GM12878 (cell line): ENCODE data around the gene IGF2BP1. TPM values are rescaled to one million over a fixed set of nuclear protein-coding genes. Genes with fewer than 3 reads are reported as not detected.

Experiments
- ATAC-seq: fragments of 200-7000 bp; cut with Tn5 transposase; 3 replicates; pipeline ENCODE4 v1.9.1; 2020; ENCODE audit warnings: mild to moderate bottlenecking, moderate library complexity
- BruUV-seq: library from RNA; stranded (reverse); fragments of 400-500 nt; replicated peaks from 2 replicates; lab custom pipeline; 2021; lab: Mats Ljungman, UMichigan
- CTCF ChIA-PET: fragments of 300-600 bp; sonication (Branson Sonifier 250); formaldehyde crosslinking; extraction: SDS; loops from one replicate; lab custom pipeline; 2021; ENCODE audit warnings: inconsistent platforms; lab: Yijun Ruan, JAX
- POLR2A ChIA-PET: fragments of 350-600 bp; formaldehyde crosslinking; extraction: SDS; loops from one replicate; lab custom pipeline; 2021; ENCODE audit warnings: inconsistent platforms; lab: Charles Lee
- RAD21 ChIA-PET: fragments of 300-600 bp; sonication (Branson Sonifier 250); formaldehyde crosslinking; loops from one replicate; lab custom pipeline; 2023; ENCODE audit warnings: antibody characterized with exemption; ENCODE audit not compliant: unreplicated experiment; lab: Charles Lee
- SMC1A ChIA-PET: fragments of 300-600 bp; sonication (Branson Sonifier 250); formaldehyde crosslinking; loops from one replicate; lab custom pipeline; 2023; ENCODE audit not compliant: unreplicated experiment, uncharacterized antibody; lab: Charles Lee
- DNase-seq: peaks from one replicate; pipeline ENCODE4 v3.0.0-alpha.2; 2011; ENCODE audit warnings: low read depth, low spot score
- FAIRE-seq: peaks from 3 replicates; lab custom pipeline; 2011; peaks lifted over from hg19 to GRCh38; lab: Jason Lieb, UNC
- H2AFZ ChIP-seq: 2 replicates; pipeline ENCODE4 v1.6.0; 2011; ENCODE audit warnings: low read depth, low read length, control low read depth; ENCODE audit not compliant: control insufficient read depth
- H3K27ac ChIP-seq: 2 replicates; pipeline ENCODE4 v1.5.1; 2011; ENCODE audit warnings: control low read depth; ENCODE audit not compliant: control insufficient read depth, insufficient read depth
- H3K27me3 ChIP-seq, 2 experiments: replicated peaks in 1 of 2; 2 replicates each; pipeline versions ENCODE4 v1.6.0 to v1.6.1; 2011; ENCODE audit warnings: low read length in 1 of 2; ENCODE audit not compliant: control insufficient read depth in 2 of 2, insufficient read depth in 2 of 2
- H3K36me3 ChIP-seq, 2 experiments: 2 replicates each; pipeline ENCODE4 v1.5.1; 2011; ENCODE audit warnings: low read length in 1 of 2; ENCODE audit not compliant: control insufficient read depth in 2 of 2, insufficient read depth in 2 of 2
- H3K4me1 ChIP-seq: 2 replicates; pipeline ENCODE4 v1.6.1; 2011; ENCODE audit warnings: mild to moderate bottlenecking, low read length, moderate library complexity, mixed read lengths; ENCODE audit not compliant: control insufficient read depth, insufficient read depth
- H3K4me2 ChIP-seq: 2 replicates; pipeline ENCODE4 v1.6.0; 2011; ENCODE audit warnings: control low read depth; ENCODE audit not compliant: control insufficient read depth, insufficient read depth
- H3K4me3 ChIP-seq: fragments of 200-600 bp; sonication (generic); 2 replicates; pipeline ENCODE4 v1.5.1; 2016
- H3K79me2 ChIP-seq: 2 replicates; pipeline ENCODE4 v1.6.0; 2011; ENCODE audit warnings: low read length; ENCODE audit not compliant: control insufficient read depth, insufficient read depth
- H3K9ac ChIP-seq: 2 replicates; pipeline ENCODE4 v1.8.0; 2011; ENCODE audit warnings: low read length, control low read depth, mixed read lengths; ENCODE audit not compliant: control insufficient read depth, insufficient read depth
- H3K9me3 ChIP-seq: replicated peaks from 3 replicates; pipeline ENCODE4 v1.5.1; 2011; ENCODE audit warnings: mild to moderate bottlenecking, low read length; ENCODE audit not compliant: control insufficient read depth, insufficient read depth
- H4K20me1 ChIP-seq: 2 replicates; pipeline ENCODE4 v1.6.0; 2011; ENCODE audit not compliant: control insufficient read depth, insufficient read depth
- BMI1 ChIP-seq: fragments of 450-650 bp; IDR thresholded peaks from 2 replicates; pipeline ENCODE4 v1.6.1; 2016; ENCODE audit warnings: mild to moderate bottlenecking, moderate library complexity, borderline replicate concordance
- MEF2A ChIP-seq: IDR thresholded peaks from 2 replicates; pipeline ENCODE4 v1.6.1; 2011; ENCODE audit warnings: low read depth, mild to moderate bottlenecking, low read length, moderate library complexity; ENCODE audit not compliant: insufficient read depth
- POLR2A ChIP-seq: IDR thresholded peaks from 2 replicates; pipeline ENCODE4 v1.6.1; 2011; ENCODE audit warnings: low read depth, mild to moderate bottlenecking, low read length
- RFX5 ChIP-seq: IDR thresholded peaks from 2 replicates; pipeline ENCODE4 v1.6.1; 2011; ENCODE audit warnings: low read depth, low read length, improper control_type of control experiment
- WGBS: methylation state at CpG from one replicate; pipeline ENCODE4 v1.1.6; 2016; ENCODE audit warnings: low lambda C conversion rate; ENCODE audit not compliant: insufficient replicate concordance, insufficient coverage; ENCODE audit errors: missing lambda C conversion rate; 5-methylcytosine and 5-hydroxymethylcytosine counted together
- in situ Hi-C: fragments of 300-500 bp; cut with MboI; formaldehyde crosslinking; loops from 9 replicates; pipeline ENCODE4 v1.14.3; 2018; ENCODE audit warnings: mixed read lengths
- intact Hi-C: fragments of 100-400 bp; cut with micrococcal nuclease; formaldehyde crosslinking; loops from one replicate; pipeline ENCODE4 v1.14.2; 2022; ENCODE audit not compliant: unreplicated experiment
- polyA plus RNA-seq, 11 experiments: library from polyadenylated mRNA; depleted of rRNA in 4 of 11; unstranded in 6 of 11; stranded (reverse) in 5 of 11; fragments of >200 nt; fragmentation: Nextera tagmentation in 4 of 11; fragmentation: Illumina TruSeq in 1 of 11; extraction: Ambion mirVana in 4 of 11; extraction: Trizol in 1 of 11; gene quantifications; 1 replicate in 1 of 11; 2 replicates in 10 of 11; pipeline versions ENCODE4 v1.2.1 to v1.2.3, GENCODE V29; 2011 to 2016; ENCODE audit warnings: inconsistent platforms in 2 of 11, missing spikeins in 2 of 11, low read depth in 1 of 11
- total RNA-seq, 4 experiments: library from RNA; depleted of rRNA in 3 of 4; stranded (reverse); fragments of >200 nt in 3 of 4; fragmentation: Illumina TruSeq in 1 of 4; extraction: Trizol in 1 of 4; gene quantifications; 2 replicates each; pipeline versions ENCODE4 v1.2.1 to v1.2.3, GENCODE V29; 2013 to 2021
- TF ChIP-seq, protein P1 (sequence below): fragments of 450-650 bp; IDR thresholded peaks from 2 replicates; pipeline ENCODE4 v1.6.1; 2018; ENCODE audit warnings: mild to moderate bottlenecking, low read depth, moderate library complexity; ENCODE audit not compliant: partially characterized antibody

IGF2BP1 gene
- total and polyA plus RNA-seq, 10 of the 15 experiments (the other 5 are each of a cell fraction or from before 2014, with no cell fraction given) = 0.04 to 2.4 (median 0.13) TPM; not detected in 1

GRCh38 chr17:48998587-48999440, 1.6 kb downstream of the IGF2BP1 start:
- no peaks in the 10 kb centered on the region for H3K79me2 ChIP-seq
- ChIA-PET POLR2A (interaction anchor here (0.5 to 0.9 kb wide), 9 partner anchors 21 to 545 kb away, joined by 3 to 4 read pairs (median 3); partner anchors contain the start of genes ATP5MC1 and SNF8), CTCF (interaction anchor here (0.6 to 2.1 kb wide), 2 partner anchors 34 to 904 kb away, joined by 3 to 8 read pairs; no protein-coding TSS in a partner anchor)

GRCh38 chr17:49000943-49001342, 3.8 kb downstream of the IGF2BP1 start:
- H2AFZ ChIP-seq = no peak overlapping the region
- CTCF ChIA-PET = interaction anchor here (1.0 kb wide), 1 partner anchor 117 kb away, joined by 3 read pairs; no protein-coding TSS in a partner anchor
- no peak overlapping the region for H3K4me2 ChIP-seq
- DNase-seq (no peak), ATAC-seq (no peak), FAIRE-seq (no peak)
- H4K20me1 ChIP-seq = no peaks in the 10 kb centered on the region; the same call in 1 of the 2 replicates
- H3K9me3 ChIP-seq = no peaks in the 10 kb centered on the region
- peaks cover 19 to 29% of the 10 kb centered on the region in 2 experiments for H3K27me3 ChIP-seq
- in situ Hi-C loops = no loop called here
- no peaks in the 10 kb centered on the region for H3K36me3 ChIP-seq
- TF ChIP-seq RFX5 (no peak), POLR2A (no peak)
- TF ChIP-seq, protein P1, sequence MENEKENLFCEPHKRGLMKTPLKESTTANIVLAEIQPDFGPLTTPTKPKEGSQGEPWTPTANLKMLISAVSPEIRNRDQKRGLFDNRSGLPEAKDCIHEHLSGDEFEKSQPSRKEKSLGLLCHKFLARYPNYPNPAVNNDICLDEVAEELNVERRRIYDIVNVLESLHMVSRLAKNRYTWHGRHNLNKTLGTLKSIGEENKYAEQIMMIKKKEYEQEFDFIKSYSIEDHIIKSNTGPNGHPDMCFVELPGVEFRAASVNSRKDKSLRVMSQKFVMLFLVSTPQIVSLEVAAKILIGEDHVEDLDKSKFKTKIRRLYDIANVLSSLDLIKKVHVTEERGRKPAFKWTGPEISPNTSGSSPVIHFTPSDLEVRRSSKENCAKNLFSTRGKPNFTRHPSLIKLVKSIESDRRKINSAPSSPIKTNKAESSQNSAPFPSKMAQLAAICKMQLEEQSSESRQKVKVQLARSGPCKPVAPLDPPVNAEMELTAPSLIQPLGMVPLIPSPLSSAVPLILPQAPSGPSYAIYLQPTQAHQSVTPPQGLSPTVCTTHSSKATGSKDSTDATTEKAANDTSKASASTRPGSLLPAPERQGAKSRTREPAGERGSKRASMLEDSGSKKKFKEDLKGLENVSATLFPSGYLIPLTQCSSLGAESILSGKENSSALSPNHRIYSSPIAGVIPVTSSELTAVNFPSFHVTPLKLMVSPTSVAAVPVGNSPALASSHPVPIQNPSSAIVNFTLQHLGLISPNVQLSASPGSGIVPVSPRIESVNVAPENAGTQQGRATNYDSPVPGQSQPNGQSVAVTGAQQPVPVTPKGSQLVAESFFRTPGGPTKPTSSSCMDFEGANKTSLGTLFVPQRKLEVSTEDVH = no peak
- RAD21 ChIA-PET = interaction anchor here (0.6 kb wide), 1 partner anchor 77 kb away, joined by 3 read pairs; no protein-coding TSS in a partner anchor
- peaks cover 4% of the 10 kb centered on the region; the same call in 1 of the 2 replicates for H3K4me1 ChIP-seq
- SMC1A ChIA-PET = interaction anchor here (1.1 kb wide), 1 partner anchor 25 kb away, joined by 3 read pairs; no protein-coding TSS in a partner anchor
- BruUV-seq = no TSS peak
- POLR2A ChIA-PET = interaction anchor here (1.0 kb wide), 1 partner anchor 108 kb away, joined by 3 read pairs; the partner anchor contains the start of gene ATP5MC1
- H3K27ac ChIP-seq = no peak overlapping the region
- 25% methylated on average over 1 of the region's 1 CpG for WGBS
- intact Hi-C loops = no loop called here
- no peak overlapping the region for H3K9ac ChIP-seq
- no peak overlapping the region for H3K4me3 ChIP-seq
- H3K79me2 ChIP-seq = no peaks in the 10 kb centered on the region

More at GRCh38 chr17:48998587-48999440, 1.6 kb downstream of the IGF2BP1 start:
- ChIA-PET SMC1A (interaction anchor here (0.6 to 1.7 kb wide), 2 partner anchors 53 to 84 kb away, joined by 3 to 5 read pairs; no protein-coding TSS in a partner anchor), RAD21 (interaction anchor here (0.6 to 1.6 kb wide), 7 partner anchors 9 to 194 kb away, joined by 3 to 5 read pairs (median 3); no protein-coding TSS in a partner anchor)
- Histone ChIP-seq H4K20me1 (no peaks in the 10 kb centered on the region; the same call in 1 of the 2 replicates), H3K27me3 (peaks cover 17 to 29% of the 10 kb centered on the region in 2 experiments), H3K27ac (no peak overlapping the region), H3K9ac (no peak overlapping the region), H3K36me3 (no peaks in the 10 kb centered on the region), H3K9me3 (no peaks in the 10 kb centered on the region), H3K4me3 (no peak overlapping the region), H3K4me1 (peaks cover 4% of the 10 kb centered on the region; the same call in 1 of the 2 replicates), H2AFZ (no peak overlapping the region), H3K4me2 (peak overlapping the region; percentile 81; the same call in 1 of the 2 replicates)
- intact Hi-C loops (no loop called here), in situ Hi-C loops (no loop called here)
- FAIRE-seq = no peak
- BruUV-seq = no TSS peak
- no peak for DNase-seq
- TF ChIP-seq BMI1 (peak; percentile 74), MEF2A (no peak)
- 17% methylated on average over 20 of the region's 25 CpGs for WGBS
- no peak for ATAC-seq
